Measurements from ENCODE around the gene PARL. TPM values are rescaled to one million over a fixed set of nuclear protein-coding genes. Genes with fewer than 3 reads are reported as not detected.
A peak's percentile ranks its signal among the peaks of the same experiment; 100 is the strongest.

PARL gene
- total and polyA plus RNA-seq, 2 of the 13 experiments (the other 11 are each of a cell fraction or from before 2014, with no cell fraction given) = 46.3 to 58.6 TPM

GRCh38 chr3:183912895-183913579 lies 28.4 kb upstream of the PARL start (continued):
- TF ChIP-seq PAXIP1 (CRISPR knock-in tag; conservative IDR thresholded peaks at IDR 0.05) (0 out of 2 replicates have a peak, but pooled peaks have one; percentile 32), ZNF546 (CRISPR knock-in tag; conservative IDR thresholded peaks at IDR 0.05) (no peak), RBM39 (IDR thresholded peaks at IDR 0.05; ENCODE audit: low read depth, low read length, poor library complexity, severe bottlenecking) (no peak), ZNF329 (CRISPR knock-in tag; IDR thresholded peaks at IDR 0.05; ENCODE audit: low read depth) (no peak), NFIB (CRISPR knock-in tag; IDR thresholded peaks at IDR 0.05; ENCODE audit: borderline replicate concordance) (no peak), MXD4 (CRISPR knock-in tag; IDR thresholded peaks at IDR 0.05) (no peak), SMAD9 (CRISPR knock-in tag; IDR thresholded peaks at IDR 0.05) (no peak), CBX5 (CRISPR knock-in tag; IDR thresholded peaks at IDR 0.05; ENCODE audit: borderline replicate concordance) (no peak), NR2C2 (CRISPR knock-in tag; IDR thresholded peaks at IDR 0.05; ENCODE audit: borderline replicate concordance) (peak; percentile 54; the same call in 1 of the 2 replicates), ZFP90 (CRISPR knock-in tag; IDR thresholded peaks at IDR 0.05; ENCODE audit: borderline replicate concordance) (0 out of 2 replicates have a peak, but pooled peaks have one; percentile 75), ZNF574 (CRISPR knock-in tag; IDR thresholded peaks at IDR 0.05) (0 out of 2 replicates have a peak, but pooled peaks have one; percentile 14), STAG1 (CRISPR knock-in tag; IDR thresholded peaks at IDR 0.05) (no peak), KDM5B (CRISPR knock-in tag; IDR thresholded peaks at IDR 0.05; ENCODE audit: borderline replicate concordance) (no peak), FLYWCH1 (CRISPR knock-in tag; IDR thresholded peaks at IDR 0.05) (no peak), ZIK1 (CRISPR knock-in tag; IDR thresholded peaks at IDR 0.05; ENCODE audit: borderline replicate concordance, low read depth) (no peak), FOXA1 (IDR thresholded peaks at IDR 0.05) (no peak), FOXA1 (CRISPR knock-in tag; IDR thresholded peaks at IDR 0.05) (peak; percentile 62), CEBPZ (IDR thresholded peaks at IDR 0.05; ENCODE audit: low read length) (no peak)

Data from HepG2 (cell line).